ENCODE measurements around the gene STAU1. TPM values are rescaled to one million over a fixed set of nuclear protein-coding genes. Genes with fewer than 3 reads are reported as not detected.

STAU1 gene
- total RNA-seq, 1 experiment from 2014 or later: 147 TPM

DNA sequence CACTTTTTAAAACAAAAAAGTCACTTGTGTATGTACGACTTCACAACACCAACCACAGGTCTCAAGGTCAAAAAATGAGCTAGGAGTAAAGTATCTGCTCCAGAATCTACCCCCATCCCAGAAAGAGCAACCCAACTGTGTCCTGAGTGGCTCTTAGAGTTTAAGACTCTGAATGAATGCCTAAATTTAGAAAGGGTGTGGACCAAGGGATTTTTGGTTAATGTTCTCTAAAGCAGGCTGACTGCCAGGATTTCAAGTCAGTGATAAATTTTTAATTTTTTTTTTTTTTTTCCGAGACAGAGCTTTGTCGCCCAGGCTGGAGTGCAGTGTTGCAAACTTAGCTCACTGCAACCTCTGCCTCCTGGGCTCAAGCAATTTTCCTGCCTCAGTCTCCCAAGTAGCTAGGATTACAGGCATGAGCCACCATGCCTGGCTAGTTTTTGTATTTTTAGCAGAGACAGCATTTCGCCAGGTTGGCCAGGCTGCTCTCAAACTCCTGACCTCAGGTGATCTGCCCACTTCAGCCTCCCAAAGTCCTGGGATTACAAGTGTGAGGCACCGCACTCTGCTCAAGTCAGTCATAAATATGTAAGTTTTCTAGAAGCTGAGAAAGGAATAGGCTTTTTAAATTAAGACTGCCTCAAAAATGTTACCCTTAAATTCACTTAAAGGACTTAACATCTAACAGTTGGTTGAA, 20.2 kb downstream of the STAU1 start:
- Mint-ChIP-seq H3K9me3 (ENCODE audit: low read depth, unreplicated experiment) (no peaks in the 10 kb centered on the region), H3K4me3 (ENCODE audit: low read depth, unreplicated experiment) (no peak overlapping the region), H3K4me1 (ENCODE audit: low read depth, unreplicated experiment) (peaks cover 32% of the 10 kb centered on the region), H3K27ac (ENCODE audit: unreplicated experiment) (no peak overlapping the region), H3K27me3 (ENCODE audit: unreplicated experiment) (no peaks in the 10 kb centered on the region), H3K36me3 (ENCODE audit: insufficient read depth, unreplicated experiment) (peaks cover 19% of the 10 kb centered on the region)
- no TSS peak for BruUV-seq (replicated peaks)
- intact Hi-C loops (cut with micrococcal nuclease; ENCODE audit: unreplicated experiment): no loop called here
- TF ChIP-seq CTCF (IDR thresholded peaks at IDR 0.05; ENCODE audit: unreplicated experiment): no peak
- CTCF ChIA-PET: interaction anchor here (0.7 to 1.2 kb wide), 6 partner anchors 8 to 133 kb away, joined by 3 to 4 read pairs (median 3); no protein-coding TSS in a partner anchor
- no peak for DNase-seq

- CTCF ChIA-PET: interaction anchor here (0.5 to 1.2 kb wide), 3 partner anchors 13 to 50 kb away, joined by 3 to 5 read pairs (median 3); no protein-coding TSS in a partner anchor
- intact Hi-C loops (cut with micrococcal nuclease; ENCODE audit: unreplicated experiment): no loop called here
- H3K4me3 Mint-ChIP-seq (ENCODE audit: low read depth, unreplicated experiment): no peak overlapping the region
- H3K9me3 Mint-ChIP-seq (ENCODE audit: low read depth, unreplicated experiment): no peaks in the 10 kb centered on the region
- no peak for TF ChIP-seq CTCF (IDR thresholded peaks at IDR 0.05; ENCODE audit: unreplicated experiment)
- H3K27ac Mint-ChIP-seq (ENCODE audit: unreplicated experiment): no peak overlapping the region
- H3K36me3 Mint-ChIP-seq (ENCODE audit: insufficient read depth, unreplicated experiment): peaks cover 14% of the 10 kb centered on the region
- peaks cover 40% of the 10 kb centered on the region for H3K4me1 Mint-ChIP-seq (ENCODE audit: low read depth, unreplicated experiment)
- BruUV-seq (replicated peaks): no TSS peak
- no peak for DNase-seq
- H3K27me3 Mint-ChIP-seq (ENCODE audit: unreplicated experiment): no peaks in the 10 kb centered on the region
These were observed 21.3 kb downstream of the STAU1 start for GRCh38 chr20:49166534-49167449.

GRCh38 chr20:49165611-49166010, 22.5 kb downstream of the STAU1 start:
- H3K27me3 Mint-ChIP-seq (ENCODE audit: unreplicated experiment): no peaks in the 10 kb centered on the region
- no peak overlapping the region for H3K4me3 Mint-ChIP-seq (ENCODE audit: low read depth, unreplicated experiment)
- intact Hi-C loops (cut with micrococcal nuclease; ENCODE audit: unreplicated experiment): no loop called here
- H3K4me1 Mint-ChIP-seq (ENCODE audit: low read depth, unreplicated experiment): peaks cover 52% of the 10 kb centered on the region
- no peak overlapping the region for H3K27ac Mint-ChIP-seq (ENCODE audit: unreplicated experiment)
- no peaks in the 10 kb centered on the region for H3K9me3 Mint-ChIP-seq (ENCODE audit: low read depth, unreplicated experiment)
- CTCF ChIA-PET: no interaction called here
- no peak for DNase-seq
- BruUV-seq (replicated peaks): no TSS peak
- no peak for TF ChIP-seq CTCF (IDR thresholded peaks at IDR 0.05; ENCODE audit: unreplicated experiment)
- peaks cover 9% of the 10 kb centered on the region for H3K36me3 Mint-ChIP-seq (ENCODE audit: insufficient read depth, unreplicated experiment)

DNA sequence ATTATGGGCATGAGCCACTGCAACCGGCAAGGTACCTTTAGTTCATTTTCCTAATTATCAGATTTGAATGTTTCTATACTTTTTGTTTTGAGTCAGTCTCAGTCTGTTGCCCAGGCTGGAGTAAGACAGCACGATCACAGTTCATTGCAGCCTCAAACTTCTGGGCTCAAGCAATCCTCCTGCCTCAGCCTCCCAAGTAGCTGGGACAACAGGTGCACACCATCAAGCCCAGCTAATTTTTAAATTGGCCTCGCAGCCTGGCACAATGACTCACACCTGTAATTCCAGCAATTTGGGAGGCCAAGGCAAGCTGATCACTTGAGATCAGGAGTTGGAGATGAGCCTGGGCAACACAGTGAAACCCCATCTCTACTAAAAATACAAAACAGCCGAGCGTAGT, 24.4 kb downstream of the STAU1 start:
- no TSS peak for BruUV-seq (replicated peaks)
- Mint-ChIP-seq H3K27ac (ENCODE audit: unreplicated experiment) (no peak overlapping the region), H3K36me3 (ENCODE audit: insufficient read depth, unreplicated experiment) (peaks cover 11% of the 10 kb centered on the region), H3K4me3 (ENCODE audit: low read depth, unreplicated experiment) (no peak overlapping the region), H3K4me1 (ENCODE audit: low read depth, unreplicated experiment) (peaks cover 50% of the 10 kb centered on the region), H3K27me3 (ENCODE audit: unreplicated experiment) (no peaks in the 10 kb centered on the region), H3K9me3 (ENCODE audit: low read depth, unreplicated experiment) (no peaks in the 10 kb centered on the region)
- no peak for TF ChIP-seq CTCF (IDR thresholded peaks at IDR 0.05; ENCODE audit: unreplicated experiment)
- CTCF ChIA-PET: interaction anchor here (0.7 kb wide), 1 partner anchor 101 kb away, joined by 3 read pairs; no protein-coding TSS in a partner anchor
- intact Hi-C loops (cut with micrococcal nuclease; ENCODE audit: unreplicated experiment): no loop called here
- DNase-seq: no peak
